ENCODE measurements around the gene BPIFB6.

- no peak for TF ChIP-seq CTCF (IDR thresholded peaks at IDR 0.05)
- TF ChIP-seq POLR2AphosphoS5 (IDR thresholded peaks at IDR 0.05; ENCODE audit: low read depth, low read length), result no peak
- TF ChIP-seq REST (IDR thresholded peaks at IDR 0.05; ENCODE audit: insufficient read depth in 1 of 2, low read depth in 2 of 2, low read length in 1 of 2), result no peak
- no peak for TF ChIP-seq SIN3A (IDR thresholded peaks at IDR 0.05; ENCODE audit: borderline replicate concordance, insufficient read depth, low read depth, low read length)
- no peak for TF ChIP-seq TCF7L2 (IDR thresholded peaks at IDR 0.05; ENCODE audit: low read depth, low read length)
Observed at GRCh38 chr20:33042983-33043730, 11.7 kb downstream of the BPIFB6 start.

All from Panc1 (cell line).